UCSD-AML1 (cell line): Measurements from ENCODE around the gene TWNK.

Experiments used
- DNase-seq: peaks from one replicate; lab custom pipeline; 2025; ENCODE audit not compliant: unreplicated experiment; lab: John Stamatoyannopoulos, UW

Gene TWNK

GRCh38 chr10:100996678-100997359 is 9.5 kb downstream of the TWNK start:
- DNase-seq: peak; percentile 63

GRCh38 chr10:100997360-100998182 is 10.2 kb downstream of the TWNK start:
- peak; percentile 90 for DNase-seq

GRCh38 chr10:100998183-100998990 is 11.0 kb downstream of the TWNK start:
- peak; percentile 85 for DNase-seq

GRCh38 chr10:100998991-100999741 is 11.8 kb downstream of the TWNK start:
- peak; percentile 85 for DNase-seq

GRCh38 chr10:100999742-101000126 is 12.4 kb downstream of the TWNK start, which contains the start of gene LZTS2:
TSS of gene LZTS2 (plus strand) at chr10:100999808. CDS start at chr10:101002539, 2,731 bp downstream.
- DNase-seq: no peak

- DNase-seq: peak; percentile 30
Measured at GRCh38 chr10:101000127-101000914, 13.0 kb downstream of the TWNK start.

- DNase-seq: peak; percentile 72
Measured at GRCh38 chr10:101000915-101001658, 13.7 kb downstream of the TWNK start.

GRCh38 chr10:101001659-101002035 is 14.3 kb downstream of the TWNK start:
- DNase-seq: no peak

- no peak for DNase-seq
Measured at GRCh38 chr10:101002456-101002855, 15.1 kb downstream of the TWNK start.

- DNase-seq: no peak
Measured at GRCh38 chr10:101003639-101004206, 16.4 kb downstream of the TWNK start.

- no peak for DNase-seq
Measured at GRCh38 chr10:101005361-101005760, 18.0 kb downstream of the TWNK start.

GRCh38 chr10:101005869-101006567 is 18.7 kb downstream of the TWNK start:
- DNase-seq: no peak

- no peak for DNase-seq
Measured at GRCh38 chr10:101006593-101007098, 19.3 kb downstream of the TWNK start.

GRCh38 chr10:101007099-101007711 is 19.9 kb downstream of the TWNK start:
- DNase-seq: no peak

GRCh38 chr10:101007915-101008822 is 20.8 kb downstream of the TWNK start:
- no peak for DNase-seq

- DNase-seq: no peak
Measured at GRCh38 chr10:101008823-101009423, 21.6 kb downstream of the TWNK start.
